IPS DF 19.7 (cell line): ENCODE results near the gene INF2.
"Not testable (repeated sequence)": the region's sequence is repeated elsewhere in the genome, so short reads cannot be mapped to it uniquely, and the experiment has no call there.

Experiments
- DNase-seq: peaks from one replicate; pipeline ENCODE4 v3.0.0-alpha.2; 2013; ENCODE audit warnings: low read depth, low spot score

INF2 gene

GRCh38 chr14:104734991-104735779 is 45.8 kb downstream of the INF2 start:
- DNase-seq = no peak

- DNase-seq = no peak
These were observed 46.6 kb downstream of the INF2 start for GRCh38 chr14:104735830-104736642.

GRCh38 chr14:104738375-104739019 is 49.1 kb downstream of the INF2 start:
- no peak for DNase-seq

- no peak for DNase-seq
These were observed 49.6 kb downstream of the INF2 start for GRCh38 chr14:104739026-104739425.

- DNase-seq = no peak
These were observed 50.4 kb downstream of the INF2 start for GRCh38 chr14:104739546-104740516.

GRCh38 chr14:104741108-104741802 is 51.8 kb downstream of the INF2 start:
- DNase-seq = no peak

- no peak for DNase-seq
These were observed 52.4 kb downstream of the INF2 start for GRCh38 chr14:104741803-104742251.

GRCh38 chr14:104742586-104743455 is 53.4 kb downstream of the INF2 start:
- no peak for DNase-seq

GRCh38 chr14:104743461-104744380 is 54.3 kb downstream of the INF2 start:
- no peak for DNase-seq

GRCh38 chr14:104744484-104744883 is 55.1 kb downstream of the INF2 start:
- DNase-seq = no peak

GRCh38 chr14:104745431-104745830 is 56.0 kb downstream of the INF2 start:
- no peak for DNase-seq

GRCh38 chr14:104746071-104746545 is 56.7 kb downstream of the INF2 start:
- no peak for DNase-seq

- no peak for DNase-seq
These were observed 57.6 kb downstream of the INF2 start for GRCh38 chr14:104746934-104747481.

- DNase-seq = no peak
These were observed 58.5 kb downstream of the INF2 start for GRCh38 chr14:104747876-104748275.

- DNase-seq = no peak
These were observed 59.8 kb downstream of the INF2 start for GRCh38 chr14:104749111-104749649.

GRCh38 chr14:104750056-104750752 is 60.8 kb downstream of the INF2 start:
- DNase-seq = no peak

- DNase-seq = not testable (repeated sequence)
These were observed 61.3 kb downstream of the INF2 start for GRCh38 chr14:104750753-104751057.
